Measurements from ENCODE around the gene SRGAP1. TPM values are rescaled to one million over a fixed set of nuclear protein-coding genes. Genes with fewer than 3 reads are reported as not detected.

Gene SRGAP1
- total and polyA plus RNA-seq, 2 of the 8 experiments (the other 6 are each of a cell fraction or from before 2014, with no cell fraction given): 3.2 to 7.3 TPM

DNA sequence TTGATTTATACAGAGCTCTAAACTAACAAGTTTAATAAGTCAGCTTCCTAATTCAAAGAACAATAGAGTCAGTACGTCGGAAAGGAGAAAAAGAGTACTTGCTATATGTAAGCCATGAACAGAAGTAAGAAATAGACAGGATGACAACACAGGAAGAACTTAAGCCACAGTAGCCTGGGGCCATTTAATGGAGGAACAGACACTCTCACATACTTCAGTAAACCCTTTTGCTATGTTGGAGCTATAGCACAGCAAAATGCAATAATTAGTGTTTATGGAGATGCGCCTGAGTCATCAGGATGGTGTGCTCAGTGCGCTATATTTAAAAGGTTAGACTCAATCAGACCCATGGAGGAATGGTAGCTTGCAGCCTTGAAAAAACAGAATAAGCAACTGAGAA, 61.0 kb downstream of the SRGAP1 start:
- Histone ChIP-seq H2BK15ac (ENCODE audit: low read length) (no peak overlapping the region), H4K91ac (replicated peaks; ENCODE audit: insufficient read length, low read length) (no peak overlapping the region), H4K20me1 (replicated peaks in 1 of 2; ENCODE audit: control insufficient read depth in 1 of 2, insufficient read depth in 2 of 2, low read length in 2 of 2) (no peaks in the 10 kb centered on the region), H3K27me3 (replicated peaks in 1 of 4; ENCODE audit: control insufficient read depth in 3 of 4, extremely low read depth in 1 of 4, insufficient read depth in 3 of 4, low read length in 3 of 4) (no peaks in the 10 kb centered on the region), H3K4me1 (replicated peaks in 1 of 4; ENCODE audit: control insufficient read depth in 3 of 4, insufficient read depth in 4 of 4, low read length in 3 of 4) (no peaks in the 10 kb centered on the region), H3K36me3 (ENCODE audit: control insufficient read depth in 2 of 4, insufficient read depth in 4 of 4, low read length in 3 of 4) (no peaks in the 10 kb centered on the region), H3K23me2 (ENCODE audit: low read depth, low read length) (no peaks in the 10 kb centered on the region), H3K23ac (ENCODE audit: insufficient read length) (no peak overlapping the region), H2AFZ (ENCODE audit: low read length) (no peak overlapping the region), H3K14ac (ENCODE audit: insufficient read length) (no peak overlapping the region), H2BK12ac (ENCODE audit: low read depth, low read length) (no peak overlapping the region), H3K79me2 (ENCODE audit: control insufficient read depth in 1 of 2, insufficient read depth in 2 of 2, low read length in 2 of 2) (no peaks in the 10 kb centered on the region), H3K79me1 (ENCODE audit: low read depth, low read length) (no peaks in the 10 kb centered on the region; the same call in 1 of the 2 replicates), H3K18ac (ENCODE audit: extremely low read depth, low read length) (no peak overlapping the region), H4K8ac (ENCODE audit: extremely low read depth, insufficient read depth, low read length) (no peak overlapping the region), H3K4me3 (ENCODE audit: extremely low read depth in 1 of 4, insufficient read depth in 2 of 4, low read depth in 3 of 4, low read length in 4 of 4) (no peak overlapping the region), H2BK5ac (ENCODE audit: low read depth, low read length) (no peak overlapping the region), H3K9me3 (ENCODE audit: insufficient read depth in 2 of 2, low read depth in 1 of 2, low read length in 1 of 2) (no peaks in the 10 kb centered on the region), H3K27ac (ENCODE audit: low read depth, low read length) (no peak overlapping the region), H3K56ac (replicated peaks; ENCODE audit: insufficient read length, low read depth, low read length) (no peak overlapping the region), H2BK20ac (ENCODE audit: low read length) (no peak overlapping the region), H3K4ac (replicated peaks; ENCODE audit: insufficient read length, low read depth, low read length) (no peak overlapping the region), H2BK120ac (replicated peaks; ENCODE audit: low read depth, low read length) (no peak overlapping the region), H3K4me2 (ENCODE audit: insufficient read depth in 1 of 2, low read depth in 2 of 2, low read length in 2 of 2) (no peak overlapping the region), H2AK5ac (ENCODE audit: low read depth, low read length) (no peak overlapping the region), H3K9ac (replicated peaks in 1 of 4; ENCODE audit: extremely low read depth in 1 of 4, low read depth in 3 of 4, low read length in 3 of 4) (no peak overlapping the region), H4K5ac (ENCODE audit: insufficient read length, low read depth, low read length) (no peak overlapping the region)
- POLR2A ChIA-PET (ENCODE audit: partially characterized antibody): no interaction called here
- CTCF ChIA-PET (ENCODE audit: partially characterized antibody): interaction anchor here (1.1 kb wide), 1 partner anchor 352 kb away, joined by 3 read pairs; no protein-coding TSS in a partner anchor
- WGBS, 2 experiments (ENCODE audit: extremely low coverage in 1 of 2, insufficient coverage in 1 of 2, insufficient read length in 1 of 2, insufficient replicate concordance in 2 of 2, low coverage in 1 of 2, low lambda C conversion rate in 2 of 2, missing lambda C conversion rate in 1 of 2): 93% methylated on average over 4 of the region's 4 CpGs; no CpG with 5 or more reads in 1 of the 2 experiments
- DNase-seq (ENCODE audit: low read depth in 1 of 2, low spot score in 2 of 2) (no peak), FAIRE-seq (no peak)
- TF ChIP-seq MAFK (IDR thresholded peaks at IDR 0.05; ENCODE audit: low read depth, low read length) (no peak), YY1 (IDR thresholded peaks at IDR 0.05; ENCODE audit: low read depth, low read length) (no peak), TAF1 (IDR thresholded peaks at IDR 0.05; ENCODE audit: low read depth, low read length) (no peak), SIRT6 (IDR thresholded peaks at IDR 0.05; ENCODE audit: low read length) (no peak)
